ENCODE measurements around the gene COL28A1.

The COL28A1 gene

GRCh38 chr7:7491044-7491443 lies 44.6 kb downstream of the COL28A1 start:
- no peak for TF ChIP-seq CTCF (IDR thresholded peaks at IDR 0.05; ENCODE audit: insufficient read depth, low read depth, low read length, missing control alignments)
- DNase-seq (ENCODE audit: low read depth) = no peak
- no peak overlapping the region for H3K4me3 ChIP-seq (ENCODE audit: low read depth, low read length)

DNA sequence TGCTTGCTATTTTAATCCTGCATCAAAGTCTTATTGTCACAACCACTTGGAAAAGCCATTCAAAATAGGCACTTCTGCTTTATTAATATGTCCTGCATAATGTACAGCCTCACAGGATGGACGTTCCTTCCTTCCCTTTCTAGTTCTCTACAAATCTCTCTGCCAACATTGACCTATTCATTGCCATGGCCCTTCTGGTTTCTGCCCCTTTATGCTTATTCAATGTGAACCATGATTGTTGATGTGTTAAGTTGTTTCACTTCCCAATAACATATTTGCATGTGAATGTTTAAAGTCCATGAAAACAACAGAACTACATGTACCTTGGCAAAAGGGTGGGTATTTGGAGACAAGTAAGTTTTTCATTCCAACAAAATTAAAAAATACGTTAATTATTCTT lies 45.7 kb downstream of the COL28A1 start:
- DNase-seq (ENCODE audit: low read depth) = no peak
- H3K4me3 ChIP-seq (ENCODE audit: low read depth, low read length) = no peak overlapping the region
- TF ChIP-seq CTCF (IDR thresholded peaks at IDR 0.05; ENCODE audit: insufficient read depth, low read depth, low read length, missing control alignments) = no peak

DNA sequence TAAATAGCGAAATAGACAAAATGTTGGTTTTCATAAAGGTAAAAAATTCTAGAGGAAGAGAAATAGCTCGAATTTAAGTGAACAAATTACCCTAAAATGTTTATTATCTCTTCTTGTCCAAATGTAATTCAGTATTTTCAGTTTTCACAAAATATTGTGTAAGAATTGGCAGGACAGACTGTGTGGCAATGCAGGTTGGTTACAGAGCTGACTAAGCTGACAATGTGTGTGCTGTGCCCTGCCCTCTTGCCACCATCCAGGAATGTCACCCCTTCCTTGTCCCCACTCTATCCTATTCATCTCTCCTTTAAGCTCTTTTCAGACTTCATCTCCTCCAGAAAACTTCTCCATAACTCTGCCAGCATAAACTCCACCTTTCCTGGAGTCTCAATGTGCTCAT lies 46.1 kb downstream of the COL28A1 start:
- H3K4me3 ChIP-seq (ENCODE audit: low read depth, low read length) = no peak overlapping the region
- DNase-seq (ENCODE audit: low read depth) = no peak
- TF ChIP-seq CTCF (IDR thresholded peaks at IDR 0.05; ENCODE audit: insufficient read depth, low read depth, low read length, missing control alignments) = no peak

DNA sequence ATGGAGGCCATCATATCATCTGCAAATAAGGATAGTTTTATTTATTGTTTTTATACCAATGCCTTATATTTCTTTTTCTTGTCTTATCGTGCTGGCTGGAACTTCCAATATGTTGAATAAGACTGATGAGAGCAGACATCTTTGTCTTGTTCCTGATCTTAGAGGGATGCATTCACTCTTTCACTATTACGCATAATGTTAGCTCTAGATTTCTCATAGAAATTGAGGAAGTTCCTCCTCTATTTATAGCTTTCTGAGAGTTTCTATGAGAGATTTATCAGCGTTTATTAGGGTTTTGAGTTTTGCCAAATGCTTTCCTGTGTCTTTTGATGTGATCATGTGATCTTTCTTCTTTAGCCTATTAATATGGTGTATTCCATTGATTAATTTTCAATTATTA lies 49.3 kb downstream of the COL28A1 start:
- no peak for TF ChIP-seq CTCF (IDR thresholded peaks at IDR 0.05; ENCODE audit: insufficient read depth, low read depth, low read length, missing control alignments)
- peak; percentile 3 for DNase-seq (ENCODE audit: low read depth)

GRCh38 chr7:7484072-7484471 lies 51.6 kb downstream of the COL28A1 start:
- no peak overlapping the region for H3K4me3 ChIP-seq (ENCODE audit: low read depth, low read length)
- no peak for TF ChIP-seq CTCF (IDR thresholded peaks at IDR 0.05; ENCODE audit: insufficient read depth, low read depth, low read length, missing control alignments)
- DNase-seq (ENCODE audit: low read depth) = no peak

More for the DNA sequence above, 49.3 kb downstream of the COL28A1 start:
- H3K4me3 ChIP-seq (ENCODE audit: low read depth, low read length) = no peak overlapping the region

DNA sequence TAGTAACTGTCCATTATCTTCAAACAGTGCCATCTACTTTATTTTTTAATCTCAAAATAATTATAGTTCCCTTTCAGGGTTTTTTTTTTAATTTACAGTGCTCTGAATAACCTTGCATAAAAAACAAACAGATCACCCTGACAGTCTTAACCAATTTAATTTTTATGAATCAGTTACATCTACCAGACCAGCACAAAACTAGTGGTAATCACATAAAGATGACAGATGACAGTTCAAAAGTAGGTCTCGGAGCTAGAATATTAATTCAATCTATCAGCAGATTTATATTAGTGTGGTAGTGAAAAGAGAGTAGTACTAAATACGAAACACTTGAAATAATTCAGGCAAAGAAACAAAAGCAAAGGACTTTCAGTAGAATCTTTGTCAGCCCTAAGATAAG lies 53.9 kb downstream of the COL28A1 start:
- H3K4me3 ChIP-seq (ENCODE audit: low read depth, low read length) = no peak overlapping the region
- no peak for TF ChIP-seq CTCF (IDR thresholded peaks at IDR 0.05; ENCODE audit: insufficient read depth, low read depth, low read length, missing control alignments)
- DNase-seq (ENCODE audit: low read depth) = no peak

- H3K4me3 ChIP-seq (ENCODE audit: low read depth, low read length) = no peak overlapping the region
- TF ChIP-seq CTCF (IDR thresholded peaks at IDR 0.05; ENCODE audit: insufficient read depth, low read depth, low read length, missing control alignments) = no peak
- DNase-seq (ENCODE audit: low read depth) = no peak
Observed at GRCh38 chr7:7479275-7479805, 56.3 kb downstream of the COL28A1 start.
